Hepatocyte (in vitro differentiated cells): ENCODE data around the gene GAA. TPM values are rescaled to one million over a fixed set of nuclear protein-coding genes. Genes with fewer than 3 reads are reported as not detected.

Experiments used
- DNase-seq: peaks from one replicate; pipeline ENCODE4 v3.0.0-alpha.2; 2016; ENCODE audit warnings: low spot score
- H2AFZ ChIP-seq: fragments of 200-600 bp; sonication (generic); 2 replicates; pipeline ENCODE4 v1.6.0; 2016; ENCODE audit warnings: antibody characterized with exemption, mild to moderate bottlenecking
- H3K27ac ChIP-seq: fragments of 200-600 bp; sonication (generic); 2 replicates; pipeline ENCODE4 v1.5.1; 2016; ENCODE audit warnings: mild to moderate bottlenecking
- H3K27me3 ChIP-seq: fragments of 200-600 bp; sonication (generic); 2 replicates; pipeline ENCODE4 v1.6.1; 2016
- H3K36me3 ChIP-seq: fragments of 200-600 bp; sonication (generic); replicated peaks from 2 replicates; pipeline ENCODE4 v1.5.1; 2016; ENCODE audit warnings: low read depth; ENCODE audit not compliant: insufficient read depth
- H3K4me1 ChIP-seq: fragments of 200-600 bp; sonication (generic); 2 replicates; pipeline ENCODE4 v1.5.1; 2016; ENCODE audit warnings: mild to moderate bottlenecking, moderate library complexity; ENCODE audit not compliant: insufficient read depth
- H3K4me2 ChIP-seq: fragments of 200-600 bp; sonication (generic); 2 replicates; pipeline ENCODE4 v1.6.0; 2016
- H3K4me3 ChIP-seq: fragments of 200-600 bp; sonication (generic); 2 replicates; pipeline ENCODE4 v1.5.1; 2016; ENCODE audit warnings: mild to moderate bottlenecking
- H3K79me2 ChIP-seq: fragments of 200-600 bp; sonication (generic); 2 replicates; pipeline ENCODE4 v1.6.0; 2017; ENCODE audit warnings: mild to moderate bottlenecking
- H3K9me2 ChIP-seq: fragments of 200-600 bp; sonication (generic); replicated peaks from 2 replicates; pipeline ENCODE4 v1.6.0; 2017; ENCODE audit warnings: mild to moderate bottlenecking; ENCODE audit not compliant: insufficient read depth
- H3K9me3 ChIP-seq: fragments of 200-600 bp; sonication (generic); 2 replicates; pipeline ENCODE4 v1.5.1; 2016; ENCODE audit warnings: low read depth, mild to moderate bottlenecking
- H4K20me1 ChIP-seq: fragments of 200-600 bp; sonication (generic); 2 replicates; pipeline ENCODE4 v1.6.0; 2016; ENCODE audit warnings: mild to moderate bottlenecking; ENCODE audit not compliant: insufficient read depth, poor library complexity, severe bottlenecking
- EZH2 ChIP-seq: fragments of 200-600 bp; sonication (generic); IDR thresholded peaks from 2 replicates; pipeline ENCODE4 v1.6.1; 2016; ENCODE audit warnings: antibody characterized with exemption, mild to moderate bottlenecking, borderline replicate concordance
- EZH2phosphoT487 ChIP-seq: fragments of 200-600 bp; sonication (generic); IDR thresholded peaks from one replicate; pipeline ENCODE4 v1.6.1; 2018; ENCODE audit warnings: antibody characterized with exemption, mild to moderate bottlenecking, low read depth, moderate library complexity; ENCODE audit not compliant: unreplicated experiment, severe bottlenecking
- WGBS: methylation state at CpG from one replicate; pipeline ENCODE4 v1.1.6; 2016; ENCODE audit warnings: low lambda C conversion rate; ENCODE audit errors: missing lambda C conversion rate; 5-methylcytosine and 5-hydroxymethylcytosine counted together
- polyA plus RNA-seq: library from polyadenylated mRNA; unstranded; fragments of >200 nt; fragmentation: Nextera tagmentation; extraction: Ambion mirVana; gene quantifications from 2 replicates; pipeline ENCODE4 v1.2.1, GENCODE V29; 2016
- total RNA-seq: library from RNA; depleted of rRNA; stranded (reverse); fragments of >200 nt; gene quantifications from 2 replicates; pipeline ENCODE4 v1.2.3, GENCODE V29; 2014
- TF ChIP-seq, protein P1 (sequence below): fragments of 200-600 bp; sonication (generic); IDR thresholded peaks from 2 replicates; pipeline ENCODE4 v1.5.1; 2016; ENCODE audit warnings: antibody characterized with exemption, mild to moderate bottlenecking; ENCODE audit not compliant: poor library complexity

The GAA gene
- total and polyA plus RNA-seq, 2 experiments from 2014 or later = 37.1 to 43.1 TPM

DNA sequence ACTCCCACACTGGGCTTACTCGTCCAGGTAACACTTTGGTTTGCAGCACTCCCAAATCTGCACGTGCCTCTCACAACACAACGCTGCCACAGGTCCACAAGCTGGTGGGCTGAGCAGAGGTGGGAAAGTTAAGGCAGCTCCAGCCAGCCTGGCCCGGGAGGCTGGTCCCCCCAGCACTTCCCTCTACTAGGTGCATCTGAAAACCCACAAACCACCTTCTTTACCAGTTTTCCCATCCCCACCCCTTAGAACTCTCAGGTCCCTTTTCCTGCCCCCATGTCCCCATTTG lies 1.4 kb upstream of the GAA start:
- Histone ChIP-seq H3K27me3 (no peaks in the 10 kb centered on the region), H3K27ac (no peak overlapping the region), H3K9me2 (no peaks in the 10 kb centered on the region), H3K79me2 (no peaks in the 10 kb centered on the region), H3K36me3 (no peaks in the 10 kb centered on the region), H2AFZ (no peak overlapping the region), H3K4me1 (peaks cover 7% of the 10 kb centered on the region), H4K20me1 (no peaks in the 10 kb centered on the region), H3K9me3 (no peaks in the 10 kb centered on the region), H3K4me3 (no peak overlapping the region), H3K4me2 (no peak overlapping the region)
- TF ChIP-seq, protein P1, sequence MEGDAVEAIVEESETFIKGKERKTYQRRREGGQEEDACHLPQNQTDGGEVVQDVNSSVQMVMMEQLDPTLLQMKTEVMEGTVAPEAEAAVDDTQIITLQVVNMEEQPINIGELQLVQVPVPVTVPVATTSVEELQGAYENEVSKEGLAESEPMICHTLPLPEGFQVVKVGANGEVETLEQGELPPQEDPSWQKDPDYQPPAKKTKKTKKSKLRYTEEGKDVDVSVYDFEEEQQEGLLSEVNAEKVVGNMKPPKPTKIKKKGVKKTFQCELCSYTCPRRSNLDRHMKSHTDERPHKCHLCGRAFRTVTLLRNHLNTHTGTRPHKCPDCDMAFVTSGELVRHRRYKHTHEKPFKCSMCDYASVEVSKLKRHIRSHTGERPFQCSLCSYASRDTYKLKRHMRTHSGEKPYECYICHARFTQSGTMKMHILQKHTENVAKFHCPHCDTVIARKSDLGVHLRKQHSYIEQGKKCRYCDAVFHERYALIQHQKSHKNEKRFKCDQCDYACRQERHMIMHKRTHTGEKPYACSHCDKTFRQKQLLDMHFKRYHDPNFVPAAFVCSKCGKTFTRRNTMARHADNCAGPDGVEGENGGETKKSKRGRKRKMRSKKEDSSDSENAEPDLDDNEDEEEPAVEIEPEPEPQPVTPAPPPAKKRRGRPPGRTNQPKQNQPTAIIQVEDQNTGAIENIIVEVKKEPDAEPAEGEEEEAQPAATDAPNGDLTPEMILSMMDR = no peak
- TF ChIP-seq EZH2phosphoT487 (no peak), EZH2 (no peak)
- no peak for DNase-seq
- whole genome bisulfite sequencing = 92% methylated on average over 4 of the region's 4 CpGs

DNA sequence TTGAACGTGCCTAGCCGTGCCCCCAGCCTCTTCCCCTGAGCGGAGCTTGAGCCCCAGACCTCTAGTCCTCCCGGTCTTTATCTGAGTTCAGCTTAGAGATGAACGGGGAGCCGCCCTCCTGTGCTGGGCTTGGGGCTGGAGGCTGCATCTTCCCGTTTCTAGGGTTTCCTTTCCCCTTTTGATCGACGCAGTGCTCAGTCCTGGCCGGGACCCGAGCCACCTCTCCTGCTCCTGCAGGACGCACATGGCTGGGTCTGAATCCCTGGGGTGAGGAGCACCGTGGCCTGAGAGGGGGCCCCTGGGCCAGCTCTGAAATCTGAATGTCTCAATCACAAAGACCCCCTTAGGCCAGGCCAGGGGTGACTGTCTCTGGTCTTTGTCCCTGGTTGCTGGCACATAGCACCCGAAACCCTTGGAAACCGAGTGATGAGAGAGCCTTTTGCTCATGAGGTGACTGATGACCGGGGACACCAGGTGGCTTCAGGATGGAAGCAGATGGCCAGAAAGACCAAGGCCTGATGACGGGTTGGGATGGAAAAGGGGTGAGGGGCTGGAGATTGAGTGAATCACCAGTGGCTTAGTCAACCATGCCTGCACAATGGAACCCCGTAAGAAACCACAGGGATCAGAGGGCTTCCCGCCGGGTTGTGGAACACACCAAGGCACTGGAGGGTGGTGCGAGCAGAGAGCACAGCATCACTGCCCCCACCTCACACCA lies 724 bp downstream of the GAA start:
- Histone ChIP-seq H3K4me3 (peak overlapping the region; percentile 99), H2AFZ (peak overlapping the region; percentile 97), H3K36me3 (no peaks in the 10 kb centered on the region), H3K79me2 (no peaks in the 10 kb centered on the region), H3K27ac (peak overlapping the region; percentile 78), H3K9me2 (no peaks in the 10 kb centered on the region), H3K4me1 (peaks cover 7% of the 10 kb centered on the region), H4K20me1 (no peaks in the 10 kb centered on the region), H3K27me3 (no peaks in the 10 kb centered on the region), H3K9me3 (no peaks in the 10 kb centered on the region), H3K4me2 (peak overlapping the region; percentile 99)
- WGBS = 32% methylated on average over 21 of the region's 21 CpGs
- DNase-seq = peak; percentile 38
- TF ChIP-seq EZH2 (no peak), EZH2phosphoT487 (no peak)
- TF ChIP-seq, protein P1 = no peak

DNA sequence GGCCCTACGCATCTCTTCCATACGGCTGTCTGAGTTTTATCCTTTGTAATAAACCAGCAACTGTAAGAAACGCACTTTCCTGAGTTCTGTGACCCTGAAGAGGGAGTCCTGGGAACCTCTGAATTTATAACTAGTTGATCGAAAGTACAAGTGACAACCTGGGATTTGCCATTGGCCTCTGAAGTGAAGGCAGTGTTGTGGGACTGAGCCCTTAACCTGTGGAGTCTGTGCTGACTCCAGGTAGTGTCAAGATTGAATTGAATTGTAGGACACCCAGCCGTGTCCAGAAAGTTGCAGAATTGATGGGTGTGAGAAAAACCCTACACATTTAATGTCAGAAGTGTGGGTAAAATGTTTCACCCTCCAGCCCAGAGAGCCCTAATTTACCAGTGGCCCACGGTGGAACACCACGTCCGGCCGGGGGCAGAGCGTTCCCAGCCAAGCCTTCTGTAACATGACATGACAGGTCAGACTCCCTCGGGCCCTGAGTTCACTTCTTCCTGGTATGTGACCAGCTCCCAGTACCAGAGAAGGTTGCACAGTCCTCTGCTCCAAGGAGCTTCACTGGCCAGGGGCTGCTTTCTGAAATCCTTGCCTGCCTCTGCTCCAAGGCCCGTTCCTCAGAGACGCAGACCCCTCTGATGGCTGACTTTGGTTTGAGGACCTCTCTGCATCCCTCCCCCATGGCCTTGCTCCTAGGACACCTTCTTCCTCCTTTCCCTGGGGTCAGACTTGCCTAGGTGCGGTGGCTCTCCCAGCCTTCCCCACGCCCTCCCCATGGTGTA lies 1.5 kb downstream of the GAA start:
- DNase-seq = no peak
- H3K4me1 ChIP-seq = peaks cover 7% of the 10 kb centered on the region
- H3K9me2 ChIP-seq = no peaks in the 10 kb centered on the region
- no peaks in the 10 kb centered on the region for H3K36me3 ChIP-seq
- no peak for TF ChIP-seq EZH2phosphoT487
- TF ChIP-seq EZH2 = no peak
- TF ChIP-seq, protein P1 = no peak
- H4K20me1 ChIP-seq = no peaks in the 10 kb centered on the region
- no peak overlapping the region for H2AFZ ChIP-seq
- H3K4me3 ChIP-seq = no peak overlapping the region
- H3K27me3 ChIP-seq = no peaks in the 10 kb centered on the region
- H3K27ac ChIP-seq = no peak overlapping the region
- 88% methylated on average over 15 of the region's 15 CpGs for WGBS
- H3K9me3 ChIP-seq = no peaks in the 10 kb centered on the region
- no peaks in the 10 kb centered on the region for H3K79me2 ChIP-seq
- H3K4me2 ChIP-seq = peak overlapping the region; percentile 99
